Parathyroid adenoma (tissue), 2 donors: Measurements from ENCODE around the gene NEO1.

ENCODE experiments used
- H2AFZ ChIP-seq: fragments of 300-600 bp; sonication (generic); one replicate; pipeline ENCODE4 v1.7.0; 2017; ENCODE audit warnings: antibody characterized with exemption, mild to moderate bottlenecking
- H3K27ac ChIP-seq: fragments of 300-600 bp; sonication (generic); one replicate; pipeline ENCODE4 v1.7.0; 2017
- H3K27me3 ChIP-seq: fragments of 300-600 bp; sonication (generic); one replicate; pipeline ENCODE4 v1.7.0; 2017; ENCODE audit warnings: low read length; ENCODE audit not compliant: control insufficient read depth, insufficient read depth
- H3K36me3 ChIP-seq: fragments of 300-600 bp; sonication (generic); one replicate; pipeline ENCODE4 v1.7.0; 2017; ENCODE audit warnings: low read length; ENCODE audit not compliant: control insufficient read depth, insufficient read depth
- H3K4me1 ChIP-seq: fragments of 300-600 bp; sonication (generic); one replicate; pipeline ENCODE4 v1.7.0; 2017; ENCODE audit warnings: control low read depth
- H3K4me2 ChIP-seq: fragments of 300-600 bp; sonication (generic); one replicate; pipeline ENCODE4 v1.7.0; 2017; ENCODE audit warnings: low read length
- H3K4me3 ChIP-seq: fragments of 300-600 bp; sonication (generic); one replicate; pipeline ENCODE4 v1.7.0; 2017; ENCODE audit warnings: low read depth, low read length
- H3K79me2 ChIP-seq: fragments of 300-600 bp; sonication (generic); one replicate; pipeline ENCODE4 v1.7.0; 2017; ENCODE audit warnings: control low read depth
- H3K9ac ChIP-seq: fragments of 300-600 bp; sonication (generic); one replicate; pipeline ENCODE4 v1.7.0; 2017; ENCODE audit warnings: mild to moderate bottlenecking
- H3K9me3 ChIP-seq: fragments of 300-600 bp; sonication (generic); one replicate; pipeline ENCODE4 v1.7.0; 2017; ENCODE audit warnings: low read length; ENCODE audit not compliant: control insufficient read depth
- TF ChIP-seq, protein P1 (sequence below): fragments of 300-600 bp; sonication (generic); IDR thresholded peaks from one replicate; pipeline ENCODE4 v1.7.0; 2017; ENCODE audit warnings: antibody characterized with exemption, mild to moderate bottlenecking
- donor health status: primary hyperparathyroidism.

NEO1 gene

DNA sequence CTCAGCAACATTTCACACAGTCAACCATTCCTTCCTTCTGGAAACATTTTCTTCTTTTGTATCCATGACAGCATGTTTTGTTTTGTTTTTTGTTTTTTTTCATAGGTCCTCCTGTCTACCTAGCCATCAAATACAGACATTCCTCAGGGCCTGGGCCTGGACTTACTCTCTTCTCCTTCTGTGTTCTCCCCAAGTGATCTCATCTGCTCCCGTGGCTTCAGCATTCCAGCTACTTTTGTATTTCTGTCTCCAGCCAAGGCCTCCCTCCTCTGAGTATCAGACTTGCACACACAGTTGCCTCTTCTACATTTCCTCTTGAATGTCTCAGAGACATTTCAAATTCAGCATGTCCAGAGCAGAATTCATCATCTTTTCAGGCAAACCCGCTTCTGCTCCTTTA is 234.0 kb downstream of the NEO1 start:
- no peak overlapping the region for H3K27ac ChIP-seq
- TF ChIP-seq, protein P1, sequence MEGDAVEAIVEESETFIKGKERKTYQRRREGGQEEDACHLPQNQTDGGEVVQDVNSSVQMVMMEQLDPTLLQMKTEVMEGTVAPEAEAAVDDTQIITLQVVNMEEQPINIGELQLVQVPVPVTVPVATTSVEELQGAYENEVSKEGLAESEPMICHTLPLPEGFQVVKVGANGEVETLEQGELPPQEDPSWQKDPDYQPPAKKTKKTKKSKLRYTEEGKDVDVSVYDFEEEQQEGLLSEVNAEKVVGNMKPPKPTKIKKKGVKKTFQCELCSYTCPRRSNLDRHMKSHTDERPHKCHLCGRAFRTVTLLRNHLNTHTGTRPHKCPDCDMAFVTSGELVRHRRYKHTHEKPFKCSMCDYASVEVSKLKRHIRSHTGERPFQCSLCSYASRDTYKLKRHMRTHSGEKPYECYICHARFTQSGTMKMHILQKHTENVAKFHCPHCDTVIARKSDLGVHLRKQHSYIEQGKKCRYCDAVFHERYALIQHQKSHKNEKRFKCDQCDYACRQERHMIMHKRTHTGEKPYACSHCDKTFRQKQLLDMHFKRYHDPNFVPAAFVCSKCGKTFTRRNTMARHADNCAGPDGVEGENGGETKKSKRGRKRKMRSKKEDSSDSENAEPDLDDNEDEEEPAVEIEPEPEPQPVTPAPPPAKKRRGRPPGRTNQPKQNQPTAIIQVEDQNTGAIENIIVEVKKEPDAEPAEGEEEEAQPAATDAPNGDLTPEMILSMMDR = no peak
- no peaks in the 10 kb centered on the region for H3K9me3 ChIP-seq
- H3K4me1 ChIP-seq = no peaks in the 10 kb centered on the region
- no peak overlapping the region for H3K9ac ChIP-seq
- H3K79me2 ChIP-seq = no peaks in the 10 kb centered on the region
- no peak overlapping the region for H2AFZ ChIP-seq
- no peaks in the 10 kb centered on the region for H3K36me3 ChIP-seq
- no peak overlapping the region for H3K4me2 ChIP-seq
- no peaks in the 10 kb centered on the region for H3K27me3 ChIP-seq
- no peak overlapping the region for H3K4me3 ChIP-seq

DNA sequence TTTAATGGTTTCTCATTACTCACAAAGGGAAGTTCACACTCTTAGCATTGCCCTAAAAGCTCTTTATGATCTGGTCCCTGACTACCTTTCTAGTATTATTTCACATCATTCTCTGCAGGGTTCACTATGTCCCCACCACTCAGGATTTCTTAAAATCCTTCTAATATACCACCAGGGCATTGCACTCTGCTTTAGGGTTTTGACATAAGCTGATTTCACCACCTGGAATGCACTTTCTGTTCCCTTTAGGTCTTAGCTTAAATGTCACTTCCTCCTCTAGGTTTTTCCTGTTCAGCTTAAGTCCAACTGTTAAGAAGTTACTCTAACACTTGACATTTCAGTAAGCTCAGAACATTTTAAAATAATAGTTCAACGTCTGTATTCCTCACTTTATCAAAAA is 234.8 kb downstream of the NEO1 start:
- Histone ChIP-seq H3K27me3 (no peaks in the 10 kb centered on the region), H3K9me3 (no peaks in the 10 kb centered on the region), H3K4me1 (no peaks in the 10 kb centered on the region), H3K4me3 (no peak overlapping the region), H3K27ac (no peak overlapping the region), H3K4me2 (no peak overlapping the region), H3K36me3 (no peaks in the 10 kb centered on the region), H3K79me2 (no peaks in the 10 kb centered on the region), H2AFZ (no peak overlapping the region), H3K9ac (no peak overlapping the region)
- TF ChIP-seq, protein P1 = no peak

DNA sequence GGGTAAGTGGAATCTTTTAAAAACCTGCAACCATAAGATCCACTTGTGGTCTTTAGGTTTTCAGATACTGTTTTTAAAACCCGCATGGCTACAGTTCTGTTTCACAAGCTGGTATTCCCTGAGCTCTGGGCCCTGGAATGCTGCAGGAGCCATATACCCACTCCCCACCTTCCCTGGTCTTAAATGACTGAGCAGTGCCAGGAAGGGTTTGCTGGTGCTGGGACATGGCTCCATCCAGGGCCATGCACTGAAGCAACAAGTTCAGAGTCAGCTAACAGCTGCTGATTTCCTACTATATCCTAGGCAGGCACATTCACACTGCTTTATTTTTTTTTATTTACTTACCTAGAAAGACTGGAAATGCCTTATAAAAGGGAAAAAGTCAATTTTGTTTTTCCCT is 239.2 kb downstream of the NEO1 start:
- Histone ChIP-seq H3K36me3 (no peaks in the 10 kb centered on the region), H3K4me3 (no peak overlapping the region)
- TF ChIP-seq, protein P1 = no peak

DNA sequence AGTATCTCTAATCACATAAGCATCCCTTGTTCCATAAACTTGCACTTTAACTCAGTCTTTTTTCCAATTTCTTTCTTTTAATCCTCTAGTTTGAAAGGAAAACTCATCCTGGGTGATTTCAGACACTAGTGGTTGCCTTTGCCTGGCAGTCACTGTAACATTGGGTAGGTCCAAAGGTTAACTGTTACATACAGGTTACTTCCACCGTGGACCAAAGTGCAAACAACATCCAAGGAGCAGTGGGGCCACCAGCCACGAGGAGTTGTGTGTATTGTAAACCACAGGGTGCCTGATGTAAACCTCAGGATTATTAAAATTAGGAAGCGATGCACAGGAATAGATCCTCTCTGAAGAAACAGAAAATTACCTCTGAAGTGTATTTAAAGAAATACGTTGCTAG is 241.5 kb downstream of the NEO1 start:
- H3K4me2 ChIP-seq = no peak overlapping the region
- no peak overlapping the region for H3K27ac ChIP-seq
- H2AFZ ChIP-seq = no peak overlapping the region
- H3K27me3 ChIP-seq = no peaks in the 10 kb centered on the region
- no peak overlapping the region for H3K9ac ChIP-seq
- no peaks in the 10 kb centered on the region for H3K36me3 ChIP-seq
- H3K79me2 ChIP-seq = no peaks in the 10 kb centered on the region
- no peak overlapping the region for H3K4me3 ChIP-seq
- H3K9me3 ChIP-seq = no peaks in the 10 kb centered on the region
- TF ChIP-seq, protein P1 = no peak
- H3K4me1 ChIP-seq = no peaks in the 10 kb centered on the region

More for the DNA sequence above, 239.2 kb downstream of the NEO1 start:
- H3K27me3 ChIP-seq = no peaks in the 10 kb centered on the region
- H3K79me2 ChIP-seq = no peaks in the 10 kb centered on the region
- H3K9me3 ChIP-seq = no peaks in the 10 kb centered on the region
- no peaks in the 10 kb centered on the region for H3K4me1 ChIP-seq
- H3K4me2 ChIP-seq = no peak overlapping the region
- H3K9ac ChIP-seq = no peak overlapping the region
- H2AFZ ChIP-seq = no peak overlapping the region
- no peak overlapping the region for H3K27ac ChIP-seq

- no peaks in the 10 kb centered on the region for H3K27me3 ChIP-seq
- TF ChIP-seq, protein P1 = no peak
- H3K79me2 ChIP-seq = no peaks in the 10 kb centered on the region
- no peak overlapping the region for H3K27ac ChIP-seq
- no peak overlapping the region for H3K4me3 ChIP-seq
- H3K9ac ChIP-seq = no peak overlapping the region
- H3K4me2 ChIP-seq = no peak overlapping the region
- H3K4me1 ChIP-seq = no peaks in the 10 kb centered on the region
- H3K9me3 ChIP-seq = no peaks in the 10 kb centered on the region
- H3K36me3 ChIP-seq = no peaks in the 10 kb centered on the region
- no peak overlapping the region for H2AFZ ChIP-seq
Observed at GRCh38 chr15:73295630-73296286, 243.5 kb downstream of the NEO1 start.
